Natural killer cell (primary cell): Measurements from ENCODE around the gene QDPR. TPM values are rescaled to one million over a fixed set of nuclear protein-coding genes. Genes with fewer than 3 reads are reported as not detected.

Experiments
- ATAC-seq, 3 donors: fragments of 150-1000 bp in 2 of 3; fragments of 200-7000 bp in 1 of 3; cut with Tn5 transposase; 1 replicate in 1 of 3; 2 replicates in 2 of 3; pipeline ENCODE4 v1.10.0; 2021; ENCODE audit warnings: mild to moderate bottlenecking in 2 of 3, moderate library complexity in 2 of 3
- DNase-seq, 2 donors: peaks; one replicate each; pipeline versions ENCODE4 v3.0.0 to v3.0.0-alpha.2; 2013 to 2021; ENCODE audit warnings: mixed read lengths in 1 of 2
- H3K27ac ChIP-seq: one replicate; pipeline ENCODE4 v1.5.1; 2013; ENCODE audit warnings: mild to moderate bottlenecking, low read length
- H3K27me3 ChIP-seq: one replicate; pipeline ENCODE4 v1.6.1; 2013; ENCODE audit warnings: low read length; ENCODE audit not compliant: control insufficient read depth, insufficient read depth
- H3K36me3 ChIP-seq: one replicate; pipeline ENCODE4 v1.6.1; 2013; ENCODE audit warnings: low read length; ENCODE audit not compliant: control insufficient read depth, insufficient read depth
- H3K4me1 ChIP-seq: one replicate; pipeline ENCODE4 v1.6.1; 2013; ENCODE audit warnings: low read length; ENCODE audit not compliant: control insufficient read depth, insufficient read depth
- H3K4me3 ChIP-seq: one replicate; pipeline ENCODE4 v1.5.1; 2013; ENCODE audit warnings: low read length
- H3K9me3 ChIP-seq: one replicate; pipeline ENCODE4 v1.6.1; 2013; ENCODE audit warnings: low read length; ENCODE audit not compliant: control insufficient read depth, insufficient read depth
- H3K27ac Mint-ChIP-seq, 2 donors: one replicate each; pipeline ENCODE4 v1.8.0; 2022; ENCODE audit warnings: mild to moderate bottlenecking in 2 of 2, mixed read lengths in 2 of 2, moderate library complexity in 1 of 2
- H3K27me3 Mint-ChIP-seq, 2 donors: one replicate each; pipeline ENCODE4 v1.8.0; 2022; ENCODE audit warnings: low read depth in 2 of 2, mixed read lengths in 2 of 2
- H3K36me3 Mint-ChIP-seq: one replicate; pipeline ENCODE4 v1.8.0; 2022; ENCODE audit warnings: mixed read lengths
- H3K4me1 Mint-ChIP-seq, 2 donors: one replicate each; pipeline ENCODE4 v1.8.0; 2022; ENCODE audit warnings: mixed read lengths in 2 of 2
- H3K4me3 Mint-ChIP-seq: one replicate; pipeline ENCODE4 v1.8.0; 2022; ENCODE audit warnings: mild to moderate bottlenecking, moderate library complexity, mixed read lengths
- H3K9me3 Mint-ChIP-seq, 2 donors: one replicate each; pipeline ENCODE4 v1.8.0; 2022; ENCODE audit warnings: mixed read lengths in 2 of 2
- WGBS: methylation state at CpG from one replicate; pipeline ENCODE4 v1.1.7; 2013; ENCODE audit warnings: missing lambda C conversion rate; ENCODE audit not compliant: insufficient coverage; 5-methylcytosine and 5-hydroxymethylcytosine counted together
- intact Hi-C: fragments of 100-400 bp; cut with micrococcal nuclease; formaldehyde crosslinking; loops from one replicate; pipeline ENCODE4 v1.14.2; 2022
- total RNA-seq, 4 donors: library from RNA; stranded (reverse); fragments of 120-200 nt in 1 of 4; gene quantifications; one replicate each; pipeline versions ENCODE4 v1.2.3 to v1.2.4, GENCODE V29; 2013 to 2022
- TF ChIP-seq, protein P1 (sequence below): fragments of 200-600 bp; IDR thresholded peaks from one replicate; pipeline ENCODE4 v1.8.0; 2022; ENCODE audit warnings: antibody characterized with exemption

QDPR gene
- total RNA-seq, 3 donors from 2014 or later (not counting 1 experiment from before 2014, with no cell fraction given), result 8.8 to 13.2 (median 12.4) TPM

DNA sequence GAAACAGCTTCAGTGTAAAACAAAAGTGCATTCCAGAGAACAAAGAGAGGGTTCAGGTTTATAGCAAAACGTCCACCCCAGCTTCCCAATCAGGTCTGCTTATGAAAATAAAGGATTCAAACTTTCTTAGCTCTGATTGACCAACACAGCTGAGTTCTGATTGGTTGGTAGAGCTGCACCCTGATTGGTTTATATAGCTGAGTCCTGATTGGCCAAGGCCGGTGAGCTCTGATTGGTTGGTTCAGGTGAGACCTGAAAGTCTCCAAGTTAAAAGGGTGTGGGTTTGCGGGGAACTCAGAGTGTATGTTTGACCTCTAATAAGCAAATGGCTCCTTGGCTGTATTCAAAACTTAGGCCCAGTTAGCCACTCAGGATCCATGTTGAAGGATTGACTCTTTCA is 24.0 kb upstream of the QDPR start:
- no peak overlapping the region for H3K27ac ChIP-seq
- DNase-seq, result no peak
- peaks cover 7 to 8% of the 10 kb centered on the region in 2 donors for H3K27me3 Mint-ChIP-seq
- H3K9me3 ChIP-seq, result no peaks in the 10 kb centered on the region
- intact Hi-C loops, result no loop called here
- TF ChIP-seq, protein P1, sequence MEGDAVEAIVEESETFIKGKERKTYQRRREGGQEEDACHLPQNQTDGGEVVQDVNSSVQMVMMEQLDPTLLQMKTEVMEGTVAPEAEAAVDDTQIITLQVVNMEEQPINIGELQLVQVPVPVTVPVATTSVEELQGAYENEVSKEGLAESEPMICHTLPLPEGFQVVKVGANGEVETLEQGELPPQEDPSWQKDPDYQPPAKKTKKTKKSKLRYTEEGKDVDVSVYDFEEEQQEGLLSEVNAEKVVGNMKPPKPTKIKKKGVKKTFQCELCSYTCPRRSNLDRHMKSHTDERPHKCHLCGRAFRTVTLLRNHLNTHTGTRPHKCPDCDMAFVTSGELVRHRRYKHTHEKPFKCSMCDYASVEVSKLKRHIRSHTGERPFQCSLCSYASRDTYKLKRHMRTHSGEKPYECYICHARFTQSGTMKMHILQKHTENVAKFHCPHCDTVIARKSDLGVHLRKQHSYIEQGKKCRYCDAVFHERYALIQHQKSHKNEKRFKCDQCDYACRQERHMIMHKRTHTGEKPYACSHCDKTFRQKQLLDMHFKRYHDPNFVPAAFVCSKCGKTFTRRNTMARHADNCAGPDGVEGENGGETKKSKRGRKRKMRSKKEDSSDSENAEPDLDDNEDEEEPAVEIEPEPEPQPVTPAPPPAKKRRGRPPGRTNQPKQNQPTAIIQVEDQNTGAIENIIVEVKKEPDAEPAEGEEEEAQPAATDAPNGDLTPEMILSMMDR, result no peak
- H3K27ac Mint-ChIP-seq, result no peak overlapping the region
- WGBS, result 79% methylated on average over 3 of the region's 3 CpGs
- no peaks in the 10 kb centered on the region for H3K9me3 Mint-ChIP-seq
- ATAC-seq, result no peak
- H3K27me3 ChIP-seq, result no peaks in the 10 kb centered on the region
- H3K4me3 ChIP-seq, result no peak overlapping the region
- H3K4me1 Mint-ChIP-seq, result peaks cover 0 to 5% of the 10 kb centered on the region in 2 donors
- no peaks in the 10 kb centered on the region for H3K36me3 ChIP-seq
- H3K36me3 Mint-ChIP-seq, result no peaks in the 10 kb centered on the region
- H3K4me3 Mint-ChIP-seq, result no peak overlapping the region
- no peaks in the 10 kb centered on the region for H3K4me1 ChIP-seq

DNA sequence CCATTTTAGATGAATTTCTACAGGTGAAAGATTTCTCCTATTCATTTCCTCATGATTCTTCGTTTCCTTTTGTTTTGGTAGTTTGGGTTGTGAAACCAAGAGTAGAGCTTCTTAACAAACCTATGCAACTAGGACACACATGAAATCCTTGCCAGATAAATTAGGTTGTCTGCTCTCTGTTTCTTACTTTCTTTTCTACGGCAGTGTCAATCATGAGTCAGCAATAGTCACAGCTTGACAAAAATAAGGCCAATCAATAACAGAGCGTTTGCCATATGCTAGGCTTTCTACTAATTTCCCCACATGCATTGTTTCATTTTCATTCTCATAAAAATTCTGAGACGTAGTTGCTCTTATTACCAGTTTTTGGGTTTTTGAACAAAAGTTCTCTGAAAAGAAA is 23.4 kb upstream of the QDPR start:
- no peak overlapping the region for H3K4me3 Mint-ChIP-seq
- Histone ChIP-seq H3K36me3 (no peaks in the 10 kb centered on the region), H3K4me1 (no peaks in the 10 kb centered on the region), H3K4me3 (no peak overlapping the region), H3K9me3 (no peaks in the 10 kb centered on the region), H3K27ac (no peak overlapping the region), H3K27me3 (no peaks in the 10 kb centered on the region)
- H3K27ac Mint-ChIP-seq, result no peak overlapping the region
- no peak for ATAC-seq
- 76% methylated on average over 2 of the region's 4 CpGs for WGBS
- peaks cover 0 to 5% of the 10 kb centered on the region in 2 donors for H3K4me1 Mint-ChIP-seq
- TF ChIP-seq, protein P1, result no peak
- intact Hi-C loops, result no loop called here
- no peak for DNase-seq
- H3K27me3 Mint-ChIP-seq, result peaks cover 5 to 8% of the 10 kb centered on the region in 2 donors
- H3K36me3 Mint-ChIP-seq, result no peaks in the 10 kb centered on the region
- no peaks in the 10 kb centered on the region for H3K9me3 Mint-ChIP-seq

GRCh38 chr4:17534705-17535104 is 22.8 kb upstream of the QDPR start:
- intact Hi-C loops, result no loop called here
- ATAC-seq, result no peak
- H3K36me3 ChIP-seq, result no peaks in the 10 kb centered on the region

More at GRCh38 chr4:17534705-17535104, 22.8 kb upstream of the QDPR start:
- 98% methylated on average over 4 of the region's 4 CpGs for WGBS
- H3K27me3 ChIP-seq, result no peaks in the 10 kb centered on the region
- H3K27ac ChIP-seq, result no peak overlapping the region
- Mint-ChIP-seq H3K9me3 (no peaks in the 10 kb centered on the region), H3K36me3 (no peaks in the 10 kb centered on the region), H3K4me1 (peaks cover 0 to 5% of the 10 kb centered on the region in 2 donors), H3K27ac (no peak overlapping the region), H3K27me3 (peaks cover 0 to 6% of the 10 kb centered on the region in 2 donors), H3K4me3 (no peak overlapping the region)
- no peaks in the 10 kb centered on the region for H3K9me3 ChIP-seq
- no peak overlapping the region for H3K4me3 ChIP-seq
- no peaks in the 10 kb centered on the region for H3K4me1 ChIP-seq
- TF ChIP-seq, protein P1, result no peak
- DNase-seq, result no peak
